ENCODE measurements around the gene NOTUM. TPM values are rescaled to one million over a fixed set of nuclear protein-coding genes. Genes with fewer than 3 reads are reported as not detected.

Gene NOTUM
- total RNA-seq, 5 donors from 2014 or later (not counting 1 experiment from before 2014, with no cell fraction given), result 0.13 to 0.33 (median 0.29) TPM; not detected in 2

DNA sequence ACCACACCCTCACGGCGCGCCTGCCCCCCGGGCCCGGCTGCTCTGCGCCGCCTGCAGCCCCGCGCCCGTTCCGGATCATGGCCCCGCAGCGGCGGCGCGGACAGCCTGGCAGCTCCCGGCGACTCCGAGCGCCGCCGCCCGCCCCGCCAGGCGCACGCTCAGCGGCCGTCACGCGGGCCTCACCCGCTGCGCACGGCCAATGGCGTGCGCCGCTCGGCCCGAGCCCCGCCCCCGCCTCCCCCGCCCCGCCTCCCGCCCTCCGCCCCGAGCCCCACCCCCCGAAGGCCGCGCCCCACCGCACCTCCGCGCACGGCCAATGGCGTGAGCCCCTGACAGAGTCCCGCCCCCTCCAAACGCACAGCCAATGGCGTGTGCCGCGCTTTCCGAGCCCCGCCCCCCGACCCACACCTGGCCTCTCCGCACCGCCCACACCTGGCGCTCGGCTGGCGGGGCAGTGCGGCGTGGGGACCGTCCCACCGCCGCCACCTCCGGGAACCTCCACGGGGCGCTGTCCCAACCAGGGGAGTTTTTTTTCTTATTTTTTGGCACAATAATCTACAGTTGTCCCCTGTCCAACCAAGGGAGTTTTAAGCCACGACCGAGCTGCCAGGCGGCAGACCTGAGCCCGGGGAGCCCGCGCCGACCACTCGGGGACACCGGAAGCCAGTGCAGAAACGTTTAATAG lies 49.6 kb downstream of the NOTUM start, which contains the start of gene PCYT2:
Gene PCYT2, minus strand, starts transcription at position 123 of the 685 bp plus-strand sequence. Its CDS starts 44 bp downstream, at position 79.
- Histone ChIP-seq H3K27ac (ENCODE audit: low read length) (peak within 1 kb of the TSS; percentile 47), H3K4me3 (ENCODE audit: control insufficient read depth in 1 of 2, extremely low read depth in 1 of 2, low read length in 1 of 2) (peak within 1 kb of the TSS; percentile 70 to 90), H3K4me1 (ENCODE audit: control insufficient read depth in 1 of 2, extremely low read depth in 1 of 2, insufficient read depth in 2 of 2, low read length in 2 of 2) (peaks cover 5 to 39% of the 10 kb centered on the region in 2 experiments), H3K36me3 (ENCODE audit: control insufficient read depth in 2 of 2, extremely low read depth in 1 of 2, insufficient read depth in 1 of 2, low read length in 1 of 2) (peaks cover 45 to 68% of the 10 kb centered on the region in 2 donors), H3K27me3 (replicated peaks in 1 of 2; ENCODE audit: control insufficient read depth in 2 of 2, extremely low read depth in 1 of 2, insufficient read depth in 2 of 2, low read length in 1 of 2) (no peaks in the 10 kb centered on the region), H3K9me3 (no peaks in the 10 kb centered on the region)
- no peaks in the 10 kb centered on the region for H3K9me3 Mint-ChIP-seq
- H3K27me3 Mint-ChIP-seq, result no peaks in the 10 kb centered on the region
- ChIA-PET POLR2A (no interaction called here), CTCF (no interaction called here)
- WGBS (ENCODE audit: insufficient coverage), result 12% methylated on average over 30 of the region's 84 CpGs
- H3K36me3 Mint-ChIP-seq, result peaks cover 21% of the 10 kb centered on the region
- peaks cover 7 to 18% (median 14%) of the 10 kb centered on the region in 3 donors for H3K4me1 Mint-ChIP-seq
- peak; percentile 75 to 96 (median 89) for DNase-seq
- ATAC-seq (replicated peaks in 1 of 4), result peak; percentile 90 to 94 (median 92)
- peak within 1 kb of the TSS; percentile 69 to 85 (median 82) for H3K4me3 Mint-ChIP-seq
- peak within 1 kb of the TSS; percentile 52 to 69 for H3K27ac Mint-ChIP-seq

DNA sequence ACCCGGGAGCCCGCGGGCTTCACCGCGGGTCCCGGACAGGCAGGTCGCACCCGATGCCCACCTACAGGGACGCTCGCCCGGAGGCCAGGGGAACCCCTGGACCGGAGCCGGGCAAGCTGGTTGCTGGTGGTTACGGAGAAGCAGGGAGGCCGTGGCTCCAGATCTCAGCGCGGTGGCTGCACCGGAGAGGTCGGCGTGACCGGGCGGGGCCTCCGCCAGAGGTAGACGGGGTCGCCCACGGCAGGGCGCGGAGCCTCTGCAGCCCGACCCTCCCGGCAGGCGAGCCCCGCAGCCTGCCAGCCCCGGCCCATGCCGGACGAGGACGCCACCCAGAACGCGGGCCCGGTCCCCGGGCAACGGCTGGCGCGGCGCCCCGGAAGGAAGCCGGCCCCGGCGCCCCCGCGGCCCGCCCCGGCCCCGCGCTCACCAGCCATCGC lies 50.1 kb downstream of the NOTUM start:
- H3K4me3 Mint-ChIP-seq, result peak overlapping the region; percentile 69 to 85 (median 82)
- peak overlapping the region; percentile 70 to 90 for H3K4me3 ChIP-seq (ENCODE audit: control insufficient read depth in 1 of 2, extremely low read depth in 1 of 2, low read length in 1 of 2)
- H3K27ac ChIP-seq (ENCODE audit: low read length), result no peak overlapping the region
- DNase-seq, result peak in 1 of 35 experiments; percentile 7
- H3K9me3 ChIP-seq, result no peaks in the 10 kb centered on the region
- H3K36me3 ChIP-seq (ENCODE audit: control insufficient read depth in 2 of 2, extremely low read depth in 1 of 2, insufficient read depth in 1 of 2, low read length in 1 of 2), result peaks cover 46 to 73% of the 10 kb centered on the region in 2 donors
- no peaks in the 10 kb centered on the region for H3K9me3 Mint-ChIP-seq
- H3K36me3 Mint-ChIP-seq, result peaks cover 17% of the 10 kb centered on the region
- ATAC-seq (replicated peaks in 1 of 4), result peak in 3 of 4 experiments; percentile 59 to 67 (median 60)
- POLR2A ChIA-PET, result no interaction called here
- H3K4me1 ChIP-seq (ENCODE audit: control insufficient read depth in 1 of 2, extremely low read depth in 1 of 2, insufficient read depth in 2 of 2, low read length in 2 of 2), result peaks cover 5 to 33% of the 10 kb centered on the region in 2 experiments
- no peaks in the 10 kb centered on the region for H3K27me3 Mint-ChIP-seq
- WGBS (ENCODE audit: insufficient coverage), result under 1% methylated on average over 53 of the region's 55 CpGs
- peaks cover 7 to 14% (median 10%) of the 10 kb centered on the region in 3 donors for H3K4me1 Mint-ChIP-seq
- no peaks in the 10 kb centered on the region for H3K27me3 ChIP-seq (replicated peaks in 1 of 2; ENCODE audit: control insufficient read depth in 2 of 2, extremely low read depth in 1 of 2, insufficient read depth in 2 of 2, low read length in 1 of 2)
- CTCF ChIA-PET, result no interaction called here
- no peak overlapping the region for H3K27ac Mint-ChIP-seq

GRCh38 chr17:81909966-81910839 lies 50.8 kb downstream of the NOTUM start:
- Histone ChIP-seq H3K4me3 (ENCODE audit: control insufficient read depth in 1 of 2, extremely low read depth in 1 of 2, low read length in 1 of 2) (peak overlapping the region; percentile 70 to 90), H3K36me3 (ENCODE audit: control insufficient read depth in 2 of 2, extremely low read depth in 1 of 2, insufficient read depth in 1 of 2, low read length in 1 of 2) (peaks cover 53 to 67% of the 10 kb centered on the region in 2 donors), H3K9me3 (no peaks in the 10 kb centered on the region), H3K27ac (ENCODE audit: low read length) (no peak overlapping the region), H3K4me1 (ENCODE audit: control insufficient read depth in 1 of 2, extremely low read depth in 1 of 2, insufficient read depth in 2 of 2, low read length in 2 of 2) (peaks cover 5 to 27% of the 10 kb centered on the region in 2 experiments), H3K27me3 (replicated peaks in 1 of 2; ENCODE audit: control insufficient read depth in 2 of 2, extremely low read depth in 1 of 2, insufficient read depth in 2 of 2, low read length in 1 of 2) (no peaks in the 10 kb centered on the region)
- DNase-seq, result no peak
- H3K27me3 Mint-ChIP-seq, result no peaks in the 10 kb centered on the region
- no peaks in the 10 kb centered on the region for H3K9me3 Mint-ChIP-seq
- POLR2A ChIA-PET, result no interaction called here
- CTCF ChIA-PET, result no interaction called here
- peak overlapping the region; percentile 69 to 85 (median 82) for H3K4me3 Mint-ChIP-seq
- ATAC-seq (replicated peaks in 1 of 4), result no peak
- 60% methylated on average over 12 of the region's 23 CpGs for WGBS (ENCODE audit: insufficient coverage)
- H3K36me3 Mint-ChIP-seq, result peaks cover 13% of the 10 kb centered on the region
- H3K4me1 Mint-ChIP-seq, result peaks cover 7 to 11% (median 8%) of the 10 kb centered on the region in 3 donors
- peak overlapping the region; percentile 44 to 52 for H3K27ac Mint-ChIP-seq

DNA sequence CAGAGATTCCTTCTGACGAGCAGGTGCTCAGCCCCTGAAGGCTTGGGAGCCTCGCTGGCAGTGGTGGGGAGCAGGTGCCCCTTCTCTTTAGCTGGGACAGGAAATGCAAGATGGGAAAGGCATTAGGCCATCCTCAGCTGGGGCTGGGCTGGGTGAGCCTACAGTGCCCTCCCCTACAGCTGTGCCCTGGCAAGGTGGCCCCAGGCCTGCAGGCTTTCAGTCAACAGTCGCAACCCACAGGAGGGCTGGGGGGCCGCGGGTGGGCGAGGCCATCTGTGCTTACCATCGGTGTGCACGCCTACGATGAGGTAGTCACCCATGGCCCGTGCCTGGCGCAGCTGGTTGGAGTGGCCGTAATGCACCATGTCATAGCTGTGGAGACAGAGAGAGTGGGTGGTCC lies 51.8 kb downstream of the NOTUM start:
- Histone ChIP-seq H3K4me1 (ENCODE audit: control insufficient read depth in 1 of 2, extremely low read depth in 1 of 2, insufficient read depth in 2 of 2, low read length in 2 of 2) (peaks cover 5 to 26% of the 10 kb centered on the region in 2 experiments), H3K27ac (ENCODE audit: low read length) (no peak overlapping the region), H3K9me3 (no peaks in the 10 kb centered on the region), H3K4me3 (ENCODE audit: control insufficient read depth in 1 of 2, extremely low read depth in 1 of 2, low read length in 1 of 2) (no peak overlapping the region), H3K36me3 (ENCODE audit: control insufficient read depth in 2 of 2, extremely low read depth in 1 of 2, insufficient read depth in 1 of 2, low read length in 1 of 2) (peaks cover 50 to 66% of the 10 kb centered on the region in 2 donors), H3K27me3 (replicated peaks in 1 of 2; ENCODE audit: control insufficient read depth in 2 of 2, extremely low read depth in 1 of 2, insufficient read depth in 2 of 2, low read length in 1 of 2) (no peaks in the 10 kb centered on the region)
- H3K36me3 Mint-ChIP-seq, result peaks cover 9% of the 10 kb centered on the region
- CTCF ChIA-PET, result no interaction called here
- H3K9me3 Mint-ChIP-seq, result no peaks in the 10 kb centered on the region
- ATAC-seq (replicated peaks in 1 of 4) (no peak), DNase-seq (no peak)
- no peaks in the 10 kb centered on the region for H3K27me3 Mint-ChIP-seq
- no peak overlapping the region for H3K27ac Mint-ChIP-seq
- 93% methylated on average over 11 of the region's 12 CpGs for WGBS (ENCODE audit: insufficient coverage)
- POLR2A ChIA-PET, result no interaction called here
- H3K4me3 Mint-ChIP-seq, result peak overlapping the region; percentile 69 to 85 (median 82)
- H3K4me1 Mint-ChIP-seq, result peaks cover 7 to 9% (median 8%) of the 10 kb centered on the region in 3 donors

DNA sequence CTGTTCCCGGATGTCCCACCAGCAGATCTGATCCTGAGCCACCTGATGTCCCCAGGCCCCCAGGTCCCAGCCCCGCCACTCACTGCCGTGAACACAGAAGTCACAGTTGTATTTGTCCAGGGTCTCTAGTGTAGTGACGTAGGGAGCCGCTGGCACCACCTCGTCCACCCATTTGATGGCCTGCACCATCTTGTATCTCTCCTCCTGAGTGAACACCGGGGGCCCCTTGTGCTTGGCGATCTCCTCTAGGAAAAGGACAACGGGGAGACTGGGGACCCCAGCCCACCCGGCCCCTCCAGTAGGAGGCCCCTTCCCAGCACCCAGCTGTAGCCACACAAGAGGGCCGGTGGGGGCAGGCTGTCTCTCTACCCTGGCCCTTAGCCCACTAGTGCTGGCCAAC lies 52.2 kb downstream of the NOTUM start:
- Mint-ChIP-seq H3K4me1 (peaks cover 7 to 9% (median 8%) of the 10 kb centered on the region in 3 donors), H3K9me3 (no peaks in the 10 kb centered on the region), H3K27ac (no peak overlapping the region), H3K4me3 (no peak overlapping the region), H3K27me3 (no peaks in the 10 kb centered on the region), H3K36me3 (peaks cover 9% of the 10 kb centered on the region)
- 99% methylated on average over 11 of the region's 11 CpGs for WGBS (ENCODE audit: insufficient coverage)
- CTCF ChIA-PET, result no interaction called here
- Histone ChIP-seq H3K27me3 (replicated peaks in 1 of 2; ENCODE audit: control insufficient read depth in 2 of 2, extremely low read depth in 1 of 2, insufficient read depth in 2 of 2, low read length in 1 of 2) (no peaks in the 10 kb centered on the region), H3K27ac (ENCODE audit: low read length) (no peak overlapping the region), H3K4me3 (ENCODE audit: control insufficient read depth in 1 of 2, extremely low read depth in 1 of 2, low read length in 1 of 2) (no peak overlapping the region), H3K9me3 (no peaks in the 10 kb centered on the region), H3K4me1 (ENCODE audit: control insufficient read depth in 1 of 2, extremely low read depth in 1 of 2, insufficient read depth in 2 of 2, low read length in 2 of 2) (peaks cover 5 to 26% of the 10 kb centered on the region in 2 experiments), H3K36me3 (ENCODE audit: control insufficient read depth in 2 of 2, extremely low read depth in 1 of 2, insufficient read depth in 1 of 2, low read length in 1 of 2) (peaks cover 46 to 65% of the 10 kb centered on the region in 2 donors)
- ATAC-seq (replicated peaks in 1 of 4), result no peak
- no peak for DNase-seq
- POLR2A ChIA-PET, result no interaction called here
